Measurements from ENCODE around the gene TMEM232. TPM values are rescaled to one million over a fixed set of nuclear protein-coding genes. Genes with fewer than 3 reads are reported as not detected.

TMEM232 gene
- total and polyA plus RNA-seq, 2 of the 4 experiments (the other 2 are of a cell fraction) = 0.17 to 0.36 TPM

DNA sequence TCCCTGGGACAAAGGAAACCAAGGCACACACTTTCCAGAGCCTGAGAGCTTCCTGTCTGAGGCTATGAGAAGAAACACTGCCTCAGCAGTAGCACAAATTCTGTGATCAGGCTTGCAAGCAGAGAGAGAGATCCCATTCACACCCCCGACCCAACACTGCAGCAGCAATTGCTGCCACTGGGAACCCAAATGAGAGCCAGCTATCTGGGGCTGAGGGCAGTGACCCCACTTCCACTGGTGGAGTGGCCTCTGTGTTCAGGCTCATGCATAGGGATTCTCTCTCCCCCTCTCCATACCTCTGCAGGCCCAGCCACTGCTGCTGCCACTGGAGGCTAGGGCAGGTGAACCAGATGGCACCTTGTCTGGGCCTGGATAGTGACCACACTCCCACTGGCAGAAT, 95.2 kb downstream of the TMEM232 start:
- Histone ChIP-seq H3K4ac (ENCODE audit: low read depth, low read length) (no peak overlapping the region), H2BK20ac (ENCODE audit: low read depth, low read length) (no peak overlapping the region), H2AK5ac (ENCODE audit: low read depth, low read length) (no peak overlapping the region), H3K4me2 (ENCODE audit: low read depth, low read length) (no peak overlapping the region), H4K20me1 (ENCODE audit: insufficient read depth, low read length) (no peaks in the 10 kb centered on the region), H3K23ac (ENCODE audit: low read depth, low read length) (no peak overlapping the region), H3K27me3 (ENCODE audit: control insufficient read depth, insufficient read depth, low read length) (no peaks in the 10 kb centered on the region; the same call in 1 of the 2 replicates), H3K4me1 (ENCODE audit: control insufficient read depth, insufficient read depth, low read length) (no peaks in the 10 kb centered on the region), H4K91ac (ENCODE audit: insufficient read depth, low read depth, low read length) (no peak overlapping the region), H3K56ac (ENCODE audit: extremely low read depth, insufficient read depth, low read length) (no peak overlapping the region), H3K9me3 (ENCODE audit: control insufficient read depth, insufficient read depth, low read length) (no peaks in the 10 kb centered on the region), H4K8ac (ENCODE audit: low read depth in 2 of 2, low read length in 2 of 2) (no peak overlapping the region), H2BK5ac (ENCODE audit: low read depth, low read length, poor library complexity, severe bottlenecking) (no peak overlapping the region), H3K18ac (ENCODE audit: low read depth, low read length) (no peak overlapping the region), H3K36me3 (ENCODE audit: control insufficient read depth, insufficient read depth, low read length) (no peaks in the 10 kb centered on the region), H3K14ac (replicated peaks; ENCODE audit: low read depth, low read length) (no peak overlapping the region), H2BK15ac (ENCODE audit: low read depth, low read length) (no peak overlapping the region), H3K4me3 (ENCODE audit: insufficient read depth, low read depth, low read length) (no peak overlapping the region), H2BK120ac (ENCODE audit: low read depth, low read length) (no peak overlapping the region), H2AFZ (replicated peaks; ENCODE audit: low read length, poor library complexity) (no peak overlapping the region), H3K79me1 (ENCODE audit: low read depth in 1 of 2, low read length in 2 of 2) (no peaks in the 10 kb centered on the region), H4K5ac (ENCODE audit: low read depth, low read length) (no peak overlapping the region), H3K9ac (ENCODE audit: low read depth, low read length) (no peak overlapping the region), H3K9me1 (ENCODE audit: insufficient read depth, low read length) (no peaks in the 10 kb centered on the region), H2AK9ac (replicated peaks; ENCODE audit: low read depth, low read length, poor library complexity) (no peak overlapping the region), H3K27ac (ENCODE audit: insufficient read depth, low read length) (no peak overlapping the region)
- CTCF ChIA-PET = no interaction called here
- TF ChIP-seq RFX5 (IDR thresholded peaks at IDR 0.05; ENCODE audit: low read depth, low read length) = no peak
- no peak for TF ChIP-seq CEBPB (IDR thresholded peaks at IDR 0.05; ENCODE audit: low read depth, low read length)
- no peak for ATAC-seq (ENCODE audit: low read depth)
- POLR2A ChIA-PET (ENCODE audit: unreplicated experiment) = no interaction called here
- no peak for DNase-seq
- intact Hi-C loops (cut with micrococcal nuclease) = no loop called here
- dilution Hi-C loops (cut with HindIII; ENCODE audit: low sequenced_read_pairs, unreplicated experiment) = no loop called here
- WGBS, 2 experiments (ENCODE audit: extremely low coverage in 2 of 2, insufficient read length in 1 of 2) = no CpG with 5 or more reads among the region's 1 CpG
- no TSS peak for BruUV-seq (replicated peaks)
- in situ Hi-C loops (cut with MboI; ENCODE audit: low sequenced_read_pairs) = no loop called here
